Stimulated activated CD4-positive, alpha-beta T cell treated with anti-CD3 and anti-CD28 coated beads, Interleukin-2, amount 100 ng/mL, for 48 hours (primary cell): ENCODE results near the gene GAL.

Experiments
- DNase-seq, 2 donors: peaks; one replicate each; pipeline ENCODE4 v3.0.0-alpha.2; 2020

Gene GAL

DNA sequence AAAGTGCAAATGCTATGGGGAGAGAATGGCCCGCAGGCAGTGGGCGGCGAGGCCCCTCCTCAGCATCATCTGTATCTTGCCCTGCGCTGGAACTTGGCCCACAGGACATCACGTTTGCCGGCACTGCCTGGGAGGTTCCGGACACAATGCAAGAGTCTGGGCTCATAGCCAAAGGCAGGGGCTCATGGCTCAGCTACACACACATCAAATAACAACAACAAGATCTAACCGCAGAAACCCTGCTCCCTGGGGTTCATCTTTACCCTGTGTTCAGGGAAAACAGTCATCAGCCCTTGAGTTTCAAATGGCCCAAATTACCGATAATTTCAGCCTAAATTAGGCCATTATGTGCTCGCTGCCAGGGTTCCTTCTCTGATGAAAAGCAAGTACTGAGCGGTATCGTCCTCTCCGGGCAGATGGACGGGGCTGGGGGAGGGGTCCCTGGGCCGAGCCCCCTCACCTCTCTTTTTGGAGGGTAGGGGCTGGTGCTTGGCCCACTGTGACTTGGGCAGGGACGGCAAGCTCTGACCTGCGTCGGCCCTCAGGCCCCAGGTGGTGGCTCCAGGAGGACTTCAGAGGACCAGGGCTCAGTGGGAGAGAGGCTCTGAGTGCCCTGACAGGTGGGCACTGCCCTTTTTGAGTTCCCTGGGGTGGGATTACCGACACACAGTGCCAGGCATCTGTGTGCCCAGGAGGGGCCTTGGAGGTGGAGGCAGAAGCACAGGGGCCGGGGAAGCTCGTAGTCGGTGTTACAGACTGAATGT, 25.0 kb upstream of the GAL start:
- DNase-seq = no peak

DNA sequence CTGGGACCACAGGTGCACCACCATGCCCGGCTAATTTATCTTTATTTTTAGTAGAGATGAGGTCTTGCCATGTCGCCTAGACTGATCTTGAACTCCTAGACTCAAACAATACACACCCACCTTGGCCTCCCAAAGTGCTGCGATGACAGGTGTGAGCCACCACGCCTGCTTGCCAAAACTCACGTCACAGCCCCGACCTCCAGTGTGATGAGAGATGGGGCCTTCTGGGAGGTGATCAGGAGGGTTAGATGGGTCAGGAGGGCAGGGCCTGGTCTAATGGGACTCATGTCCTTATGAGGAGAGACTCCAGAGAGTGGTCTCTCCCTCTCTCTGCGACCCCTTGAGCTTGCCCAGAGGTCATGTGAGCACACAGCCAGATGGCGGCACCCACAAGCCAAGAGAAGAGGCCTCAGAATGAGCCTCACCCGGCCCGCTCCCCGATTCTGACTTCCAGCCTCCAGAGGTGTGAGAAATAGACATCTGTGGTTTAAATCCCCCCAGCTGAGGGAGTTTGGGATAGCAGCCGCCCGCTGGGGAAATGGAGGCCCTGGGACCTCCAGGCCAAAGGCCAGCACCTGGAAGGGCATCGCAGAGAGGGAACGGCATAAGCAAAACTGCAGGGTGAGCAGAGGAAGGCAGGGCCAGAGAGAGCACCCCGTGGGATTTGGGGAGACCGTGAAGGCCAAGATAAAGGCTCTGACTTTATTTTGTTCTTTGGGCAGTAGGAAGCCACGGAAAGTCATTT, 24.1 kb upstream of the GAL start:
- no peak for DNase-seq

DNA sequence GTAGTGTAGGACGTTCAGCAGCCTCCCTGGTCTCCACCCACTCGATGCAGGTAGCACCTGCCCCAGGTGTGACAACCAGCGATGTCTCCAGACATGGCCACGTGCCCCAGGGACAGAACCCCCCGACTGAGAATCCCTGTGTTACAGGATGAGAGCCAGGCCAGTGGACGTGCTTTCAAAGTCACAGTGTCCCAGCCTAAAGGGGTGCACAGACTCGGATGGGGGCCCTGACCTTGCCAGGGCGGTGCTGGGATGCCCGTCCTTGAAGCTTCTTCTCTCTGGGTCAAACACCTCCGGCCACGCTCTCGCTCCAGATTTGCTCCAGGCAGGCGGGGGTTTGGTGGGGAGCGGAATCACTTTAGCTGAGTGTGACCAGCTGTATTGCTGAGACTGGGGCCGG, 23.3 kb upstream of the GAL start:
- DNase-seq = no peak

DNA sequence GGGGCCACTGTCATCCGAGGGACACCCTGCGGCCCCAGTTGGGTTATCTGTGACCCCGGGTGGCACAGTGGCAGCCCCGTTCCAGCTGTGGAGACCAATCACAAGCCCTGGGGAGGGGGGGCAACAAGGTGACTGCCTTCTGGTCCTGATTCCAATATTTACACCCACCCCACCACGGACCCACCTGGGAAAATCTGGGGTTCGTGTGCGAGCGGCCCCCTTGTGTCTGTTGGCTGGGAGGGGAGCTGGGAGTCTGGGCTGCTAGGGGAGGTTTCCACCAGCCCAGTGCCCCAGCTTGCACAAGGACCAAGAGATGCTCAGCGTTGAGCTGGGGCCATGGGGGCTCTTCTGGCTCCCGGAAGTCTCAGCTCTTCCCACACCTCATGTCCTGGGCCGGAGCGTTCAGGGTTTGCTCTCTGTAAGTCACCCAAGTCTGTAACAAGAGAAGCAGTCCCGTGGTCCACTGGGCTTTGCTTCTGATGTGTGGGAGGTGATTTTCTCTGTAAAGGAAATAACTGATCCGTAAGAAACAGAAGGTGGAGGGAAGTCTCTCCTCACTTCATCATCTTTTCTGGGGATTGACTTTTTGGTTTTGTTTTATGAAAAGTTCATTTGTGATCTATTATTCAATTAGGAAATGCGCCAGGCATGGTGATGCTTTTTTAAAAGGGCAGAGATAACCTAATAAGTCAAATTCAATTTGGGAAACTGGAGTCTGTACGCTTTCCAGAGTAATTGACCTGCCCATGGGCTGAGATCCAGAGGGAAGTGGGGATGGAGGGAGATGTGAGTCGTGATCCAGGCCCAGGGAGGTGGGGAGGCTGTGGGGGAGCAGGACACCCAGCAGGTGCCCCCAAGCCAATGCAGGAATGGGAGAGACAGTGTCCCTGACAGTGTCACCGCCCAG, 22.4 kb upstream of the GAL start:
- no peak for DNase-seq

DNA sequence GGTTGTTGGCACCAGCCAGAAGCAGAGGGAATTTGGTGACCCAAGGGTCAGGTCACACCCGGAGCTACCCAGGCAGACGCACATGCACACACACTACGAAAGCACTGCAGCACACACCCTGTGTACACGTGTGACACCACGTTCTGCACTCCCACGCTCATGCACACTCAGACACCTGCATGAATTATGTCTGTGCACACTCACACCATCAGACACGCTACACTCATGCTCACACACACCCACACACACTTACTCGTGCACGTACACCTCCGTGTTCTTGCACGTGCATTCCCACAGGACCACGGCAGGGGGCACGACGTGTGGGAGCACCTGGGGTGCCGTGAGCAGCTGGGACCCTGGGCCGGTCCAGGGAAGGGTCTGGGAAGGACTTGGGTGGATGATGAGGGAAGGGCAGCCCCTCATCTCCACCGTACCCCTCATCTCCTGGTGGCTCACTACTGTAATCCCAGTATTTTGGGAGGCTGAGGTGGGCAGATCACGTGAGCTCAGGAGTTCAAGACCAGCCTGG, 20.8 kb upstream of the GAL start:
- DNase-seq = no peak

DNA sequence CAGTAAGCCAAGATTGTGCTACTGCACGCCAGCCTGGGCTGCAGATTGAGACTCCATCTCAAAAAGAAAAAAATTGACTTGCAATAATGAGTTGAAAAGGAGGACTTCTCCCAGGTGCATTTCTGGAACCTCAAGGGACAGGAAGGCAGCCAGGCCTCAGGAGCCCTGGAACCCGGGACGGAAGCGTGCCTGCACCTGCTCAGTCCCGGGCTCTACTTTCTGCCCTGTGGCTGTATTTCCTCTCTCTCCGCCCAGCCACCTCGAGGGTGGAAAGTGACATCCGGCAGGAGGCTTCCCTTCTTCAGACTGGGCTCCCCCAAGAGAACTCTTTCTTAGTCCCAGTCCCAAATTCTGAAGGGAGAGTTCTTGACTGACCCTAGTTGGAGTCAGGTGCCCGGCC, 20.2 kb upstream of the GAL start:
- DNase-seq = no peak

DNA sequence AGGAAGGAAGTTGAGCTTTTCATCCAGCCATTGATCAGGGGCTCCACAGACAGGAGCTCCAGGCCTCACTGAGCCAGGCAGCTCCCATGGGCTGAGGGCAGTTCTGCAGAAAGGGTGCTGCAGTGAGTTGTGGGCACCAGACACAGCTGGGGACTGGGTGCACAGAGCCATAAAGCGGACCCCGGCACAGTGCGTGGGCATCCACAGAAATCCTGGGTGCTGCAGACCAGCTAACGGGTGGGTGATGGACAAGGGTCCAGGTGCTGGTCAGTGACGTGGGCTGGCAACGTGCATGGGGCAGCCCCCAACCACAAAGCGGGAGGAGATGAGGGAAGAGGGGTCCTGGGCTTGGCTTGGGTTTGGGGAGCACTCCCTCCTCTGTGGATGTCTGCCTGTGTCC, 19.4 kb upstream of the GAL start:
- no peak for DNase-seq

DNA sequence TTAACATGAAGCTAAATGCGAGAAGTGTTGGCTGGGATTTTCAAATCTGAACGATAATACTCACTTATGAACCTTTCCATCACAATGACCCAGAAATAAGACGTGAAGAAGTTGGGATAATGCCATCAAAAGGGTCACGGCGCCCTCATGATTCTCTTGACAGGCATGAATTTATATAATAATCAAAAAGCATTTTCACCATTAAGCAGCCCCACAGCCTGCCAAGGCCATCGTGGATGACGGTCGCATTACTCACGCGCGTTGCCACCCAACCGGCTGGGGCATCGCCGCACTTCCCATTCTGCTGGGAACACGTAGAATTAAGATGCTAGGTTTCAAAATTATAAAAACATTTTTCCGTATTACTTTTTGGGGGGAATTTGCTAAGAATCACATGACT, 18.9 kb upstream of the GAL start:
- no peak for DNase-seq

DNA sequence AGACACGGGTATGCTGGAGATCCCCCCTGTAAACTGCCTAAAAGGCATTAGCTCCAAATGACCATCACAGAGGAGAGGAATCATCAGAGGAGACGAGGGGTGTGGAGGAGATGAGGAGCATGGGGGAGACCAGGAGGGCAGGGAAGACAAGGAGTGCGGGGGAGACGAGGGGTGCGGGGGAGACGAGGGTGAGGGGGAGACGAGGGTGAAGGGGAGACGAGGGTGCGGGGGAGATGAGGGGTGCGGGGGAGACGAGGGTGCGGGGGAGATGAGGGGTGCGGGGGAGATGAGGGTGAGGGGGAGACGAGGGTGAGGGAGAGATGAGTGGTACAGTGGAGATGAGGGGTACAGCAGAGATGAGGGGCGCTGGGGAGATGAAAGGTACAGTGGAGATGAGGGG, 17.5 kb upstream of the GAL start:
- DNase-seq = no peak

DNA sequence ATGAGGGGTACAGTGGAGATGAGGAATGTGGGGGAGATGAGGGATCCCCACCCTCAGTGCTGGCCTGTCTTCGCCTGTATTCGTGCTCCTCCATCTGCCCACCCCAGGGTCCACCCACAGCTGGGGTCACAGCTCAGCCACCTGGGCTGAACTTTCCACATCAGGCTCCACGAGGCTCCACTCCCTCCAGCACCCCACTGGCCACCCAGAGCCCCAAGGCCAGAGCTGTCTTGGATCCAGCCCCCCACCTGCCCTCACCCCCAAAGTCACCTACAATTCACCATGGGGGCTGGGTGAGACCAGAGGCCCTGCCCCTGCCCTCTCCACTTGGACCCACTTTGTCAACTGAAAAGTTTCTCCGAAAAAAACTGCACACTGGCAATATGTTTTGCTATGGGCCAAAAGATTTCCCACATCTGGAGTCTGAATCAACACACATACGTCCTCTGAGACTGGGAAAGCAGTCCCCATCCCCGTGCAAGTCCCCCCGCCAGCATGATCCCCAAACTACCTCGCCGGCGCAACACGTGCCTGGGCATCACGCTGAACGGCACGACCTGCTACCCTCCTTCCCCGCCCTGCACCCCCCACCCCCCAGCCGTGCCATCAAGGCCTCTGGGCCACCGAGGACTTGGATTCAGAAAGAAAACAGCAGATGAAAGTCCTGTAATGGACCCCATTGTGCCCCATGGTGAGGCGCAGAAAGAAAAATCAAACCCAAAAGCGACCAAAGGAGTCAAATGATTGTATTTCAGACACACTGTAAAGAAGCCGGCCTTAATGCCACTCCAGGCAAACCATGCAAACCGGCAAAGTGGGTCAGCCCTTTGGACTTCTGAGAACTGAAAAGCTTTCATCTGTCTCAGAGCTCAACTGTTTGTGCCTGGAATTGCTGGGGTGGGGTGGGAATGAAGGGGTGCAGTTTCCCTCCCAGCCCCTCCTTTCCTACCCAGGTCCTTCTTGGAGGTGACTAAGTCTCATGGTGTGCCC, 16.5 kb upstream of the GAL start:
- no peak for DNase-seq

DNA sequence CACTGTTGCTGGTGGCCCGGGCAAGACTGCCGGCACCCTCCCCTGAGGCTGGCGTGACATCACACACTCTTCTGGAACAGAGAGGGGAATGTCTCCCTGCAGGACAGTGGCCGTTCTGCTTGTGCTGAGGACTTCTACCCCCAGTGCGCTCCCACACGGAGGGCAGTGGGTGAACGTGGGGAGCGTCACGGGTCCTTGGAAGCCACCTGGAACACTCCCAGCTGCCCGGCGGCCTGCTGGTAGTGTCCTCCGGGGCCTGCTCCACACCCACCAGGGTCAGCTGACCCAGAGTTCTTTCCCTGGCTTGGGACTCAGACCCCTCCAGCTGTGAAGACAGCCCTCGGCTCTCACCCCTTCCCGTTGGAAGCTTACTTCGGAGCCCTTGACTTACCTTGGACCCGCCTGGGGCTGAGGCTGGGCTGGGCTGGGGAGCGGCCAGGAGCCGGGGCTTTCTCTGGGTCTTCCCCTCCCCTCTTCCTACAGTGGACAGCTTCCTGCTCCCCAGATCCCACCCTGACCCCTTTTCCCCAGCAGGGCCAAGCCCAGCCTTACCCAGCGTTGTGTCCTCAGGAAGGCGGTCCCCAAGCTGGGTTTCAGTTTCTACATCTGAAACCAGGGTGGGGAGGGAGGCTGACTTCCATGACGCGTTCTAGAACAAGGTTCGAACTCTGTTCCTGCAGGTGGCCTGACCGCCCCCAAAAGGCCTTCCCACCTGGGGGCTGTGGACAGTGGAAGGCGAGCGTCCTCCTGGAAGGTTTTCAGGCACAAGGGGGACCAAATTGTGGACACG, 14.8 kb upstream of the GAL start:
- DNase-seq = no peak

DNA sequence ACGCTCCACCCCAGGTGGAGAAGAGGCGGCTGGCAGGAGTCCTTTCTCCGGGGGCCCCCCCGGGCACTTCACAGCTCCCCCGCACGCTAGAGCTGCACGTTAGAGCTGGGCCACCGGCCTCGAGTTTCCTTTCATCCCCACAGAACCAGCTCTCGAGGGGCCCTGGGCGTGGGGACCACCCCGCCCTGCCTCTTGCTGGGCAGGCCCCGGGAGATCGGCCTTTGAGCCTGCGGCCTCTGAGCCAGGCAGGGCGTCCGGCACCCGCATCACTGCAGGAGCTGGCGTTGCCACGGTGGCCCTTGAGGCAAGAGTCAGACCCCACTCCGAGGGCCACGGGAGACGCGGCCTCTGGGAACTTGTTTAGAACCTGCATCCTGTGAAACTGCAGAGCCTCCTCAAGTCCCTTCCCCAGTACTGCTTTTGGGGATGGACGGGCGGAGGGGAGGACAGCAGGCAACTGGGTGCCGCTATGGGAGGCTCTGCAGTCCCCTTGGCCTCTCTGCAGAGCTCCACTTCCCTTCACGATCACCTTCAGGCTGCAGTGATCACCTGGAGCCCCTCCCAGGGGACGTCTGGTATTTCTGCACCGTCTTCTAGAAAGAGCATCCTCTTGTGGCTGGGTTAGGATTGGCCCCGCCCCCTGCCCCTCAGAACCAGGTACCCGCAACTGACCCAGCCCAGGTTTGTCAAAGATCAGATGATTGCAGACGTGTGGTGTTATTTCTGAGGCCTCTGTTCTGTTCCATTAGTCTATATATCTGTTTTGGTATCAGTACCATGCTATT, 13.9 kb upstream of the GAL start:
- DNase-seq = no peak

DNA sequence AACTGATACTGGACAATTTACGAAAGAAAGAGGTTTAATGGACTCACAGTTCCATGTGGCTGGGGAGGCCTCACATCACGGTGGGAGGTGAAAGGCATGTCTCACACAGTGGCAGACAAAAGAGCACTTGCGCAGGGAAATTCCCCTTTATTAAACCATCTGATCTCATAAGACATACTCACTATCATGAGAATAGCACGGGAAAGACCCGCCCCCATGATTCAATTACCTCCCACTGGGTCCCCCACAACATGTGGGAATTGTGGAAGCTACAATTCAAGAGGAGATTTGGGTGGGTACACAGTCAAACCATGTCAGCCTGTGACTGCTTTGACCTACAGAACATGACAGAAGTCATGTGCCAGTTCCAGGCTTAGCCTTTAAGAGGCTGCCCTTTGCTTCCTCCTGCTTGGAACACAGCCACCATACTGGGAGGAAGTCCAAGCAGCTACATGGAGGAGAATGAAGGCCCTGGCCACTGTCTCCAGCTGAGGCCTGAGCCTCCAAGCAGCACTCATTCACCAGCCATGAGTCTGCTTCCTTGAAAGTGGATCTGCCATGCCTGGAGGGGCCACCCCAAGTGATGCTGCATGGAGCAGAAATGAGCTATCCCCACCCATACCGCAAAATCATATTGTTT, 10.9 kb upstream of the GAL start:
- DNase-seq = no peak

DNA sequence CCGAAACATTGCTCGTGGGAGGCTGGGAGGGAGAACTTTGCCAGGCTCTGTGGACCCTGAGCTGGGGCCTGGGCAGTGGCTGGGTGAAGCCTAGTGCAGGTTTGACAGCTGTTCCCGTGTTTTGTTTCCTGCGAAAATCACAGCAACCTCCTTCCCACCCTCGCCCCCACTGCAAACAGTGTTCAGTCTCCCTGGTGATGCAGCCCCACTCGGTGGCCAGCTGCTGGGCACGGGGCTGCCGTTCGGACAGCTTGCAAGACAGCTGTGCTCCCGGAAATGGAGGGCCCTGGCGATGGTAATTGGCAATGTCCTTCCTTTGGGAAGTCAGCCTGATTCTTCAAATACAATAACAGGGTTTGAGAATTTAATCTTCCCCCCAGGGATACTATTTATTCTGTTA, 10.4 kb upstream of the GAL start:
- DNase-seq = no peak

DNA sequence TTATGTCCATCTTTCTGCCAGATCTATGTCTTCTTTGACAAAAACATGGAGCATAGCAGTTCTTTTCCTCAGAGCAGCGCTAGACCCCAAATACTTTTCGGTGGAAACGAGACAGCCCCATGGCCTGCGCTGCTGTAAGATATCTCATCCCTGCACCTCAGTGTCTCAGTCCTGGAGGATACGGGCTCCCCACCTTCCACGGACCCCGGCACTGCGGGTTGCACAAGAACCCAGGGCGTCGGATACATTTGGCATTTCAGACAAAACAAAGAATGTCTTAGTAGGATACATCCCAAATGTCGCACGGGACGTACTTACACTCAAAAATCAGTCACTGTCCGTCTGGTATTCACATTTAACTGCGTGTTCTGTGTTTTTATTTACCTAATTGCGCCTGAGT, 9.9 kb upstream of the GAL start:
- no peak for DNase-seq

DNA sequence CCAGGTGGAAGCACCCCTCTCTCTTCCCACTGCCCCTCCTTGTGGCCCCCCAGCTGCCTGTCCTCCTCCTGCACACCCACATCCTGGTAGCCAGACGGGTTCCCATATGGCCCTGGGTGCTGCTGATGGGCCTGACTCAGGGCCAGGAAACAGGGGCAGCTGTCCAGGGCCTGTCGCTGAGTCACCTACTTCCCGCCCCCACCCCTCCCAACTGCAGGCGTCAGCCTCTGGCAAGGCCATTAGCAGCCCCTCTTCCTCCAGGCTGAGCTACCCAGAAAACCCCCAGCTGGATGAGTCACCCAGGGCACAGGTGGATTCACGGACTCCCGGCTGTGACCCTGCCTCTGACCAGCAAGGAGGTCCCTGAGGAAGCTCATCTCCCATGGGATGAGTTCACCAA, 6.9 kb upstream of the GAL start:
- no peak for DNase-seq

DNA sequence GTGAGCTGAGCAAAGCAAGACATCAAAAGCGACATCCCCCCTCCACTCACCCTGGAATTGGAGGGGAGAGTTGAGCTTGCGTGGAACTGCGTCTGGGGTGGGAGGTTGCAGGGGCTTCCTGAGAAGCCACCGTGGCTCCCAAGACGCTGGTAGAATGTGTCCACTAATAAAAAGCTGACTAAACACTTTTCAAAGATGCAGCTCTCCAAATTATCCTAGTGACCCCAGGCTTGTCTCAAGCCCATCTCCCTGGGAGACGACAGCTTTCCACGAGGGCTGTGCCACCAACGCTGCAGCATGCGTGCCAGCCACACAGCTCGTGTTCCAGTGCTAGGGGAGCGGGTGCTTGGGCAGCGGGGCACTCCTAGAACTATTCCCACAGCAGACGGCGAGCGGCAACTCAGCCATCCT, 6.3 kb upstream of the GAL start:
- DNase-seq = no peak

DNA sequence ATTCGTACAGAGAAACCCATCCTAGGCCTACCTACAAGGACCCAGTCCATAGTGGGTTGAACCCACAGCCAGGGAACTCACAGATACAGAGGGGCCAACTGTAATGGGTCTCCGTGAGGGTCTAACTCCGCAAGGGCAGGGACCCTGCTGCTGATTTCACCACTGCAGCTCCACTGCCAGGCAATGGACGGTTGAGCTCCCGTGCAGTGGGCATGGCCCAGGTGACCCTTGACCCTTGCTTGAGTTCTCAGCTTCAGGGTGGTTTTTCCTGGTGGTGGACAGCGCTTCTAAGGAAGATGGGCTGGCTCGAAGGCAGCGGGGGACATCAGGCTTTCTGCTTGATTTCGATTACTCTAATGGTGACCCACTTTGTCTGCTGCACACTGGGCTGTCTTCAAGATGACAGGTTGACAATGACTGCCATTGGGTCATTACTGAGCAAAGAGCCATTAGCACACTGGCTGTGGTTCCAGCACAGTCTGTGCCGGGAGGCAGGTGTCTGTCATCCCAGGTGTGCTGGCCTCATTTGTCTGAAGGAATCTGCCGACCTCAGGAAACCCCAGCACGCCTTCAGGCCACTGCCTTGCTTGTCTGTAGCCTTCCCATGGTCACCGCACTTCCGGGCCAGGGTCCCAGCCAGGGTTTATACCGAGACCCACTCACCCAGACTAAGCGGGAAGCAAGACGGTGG, 3.7 kb upstream of the GAL start:
- no peak for DNase-seq

DNA sequence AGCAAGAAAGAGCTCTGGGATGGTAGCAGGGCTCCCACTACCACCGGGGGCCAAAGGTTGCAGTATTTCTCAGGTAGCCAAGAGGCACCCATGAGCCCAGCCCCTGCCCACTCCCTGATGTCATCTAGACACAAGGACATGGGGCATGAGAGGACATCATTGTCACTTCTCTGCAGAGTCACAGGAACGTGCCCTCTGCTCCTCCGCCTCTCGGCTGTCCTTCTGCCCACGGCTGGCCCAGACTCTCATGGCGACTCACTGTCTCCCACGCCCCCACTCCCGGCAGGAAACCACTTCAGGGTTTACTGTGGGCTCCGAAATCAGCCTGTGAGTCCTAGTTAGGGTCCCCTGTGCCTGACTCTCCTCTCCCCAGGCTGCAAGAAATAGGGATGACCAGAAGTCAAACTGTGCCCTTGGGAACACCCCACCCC, 1.8 kb upstream of the GAL start:
- DNase-seq = no peak
